CD8-positive, alpha-beta memory T cell (primary cell): ENCODE data around the gene PISD. TPM values are rescaled to one million over a fixed set of nuclear protein-coding genes. Genes with fewer than 3 reads are reported as not detected.

Source experiments
- CTCF ChIA-PET: fragments of 350-600 bp; sonication (Branson Sonifier 250); formaldehyde crosslinking; loops from one replicate; lab custom pipeline; 2021; ENCODE audit warnings: antibody characterized with exemption; lab: Charles Lee
- POLR2A ChIA-PET: fragments of 350-600 bp; sonication (Branson Sonifier 250); formaldehyde crosslinking; loops from one replicate; lab custom pipeline; 2021; ENCODE audit warnings: antibody characterized with exemption; lab: Charles Lee
- DNase-seq, 5 donors: peaks; one replicate each; pipeline versions ENCODE4 v3.0.0 to v3.0.0-alpha.2; 2020 to 2022; ENCODE audit warnings: mixed read lengths in 1 of 5
- H3K27ac ChIP-seq: one replicate; pipeline ENCODE4 v1.7.0; 2013; ENCODE audit warnings: low read depth, mild to moderate bottlenecking, low read length, moderate library complexity
- H3K27me3 ChIP-seq: 2 replicates; pipeline ENCODE4 v1.7.0; 2013; ENCODE audit warnings: low read length, mild to moderate bottlenecking; ENCODE audit not compliant: insufficient read depth, poor library complexity, severe bottlenecking
- H3K36me3 ChIP-seq: 2 replicates; pipeline ENCODE4 v1.7.0; 2013; ENCODE audit warnings: mild to moderate bottlenecking, low read length, moderate library complexity; ENCODE audit not compliant: insufficient read depth
- H3K4me1 ChIP-seq: 2 replicates; pipeline ENCODE4 v1.7.0; 2013; ENCODE audit warnings: mild to moderate bottlenecking, low read length, moderate library complexity; ENCODE audit not compliant: insufficient read depth
- H3K4me3 ChIP-seq: 2 replicates; pipeline ENCODE4 v1.7.0; 2013; ENCODE audit warnings: mild to moderate bottlenecking, low read length
- H3K9me3 ChIP-seq: 2 replicates; pipeline ENCODE4 v1.7.0; 2013; ENCODE audit warnings: mild to moderate bottlenecking, low read length
- H3K27ac Mint-ChIP-seq, 8 donors: one replicate each; pipeline ENCODE4 v1.8.0; 2020 to 2021; ENCODE audit warnings: mixed read lengths in 8 of 8, mild to moderate bottlenecking in 6 of 8, inconsistent platforms in 3 of 8, moderate library complexity in 3 of 8
- H3K27me3 Mint-ChIP-seq, 2 donors: one replicate each; pipeline ENCODE4 v1.8.0; 2020 to 2021; ENCODE audit warnings: mixed read lengths in 2 of 2, mild to moderate bottlenecking in 1 of 2, moderate library complexity in 1 of 2
- H3K36me3 Mint-ChIP-seq, 3 donors: one replicate each; pipeline ENCODE4 v1.8.0; 2020 to 2021; ENCODE audit warnings: mixed read lengths in 3 of 3, inconsistent platforms in 1 of 3, mild to moderate bottlenecking in 1 of 3
- H3K4me1 Mint-ChIP-seq, 3 donors: one replicate each; pipeline ENCODE4 v1.8.0; 2020 to 2021; ENCODE audit warnings: mixed read lengths in 3 of 3, inconsistent platforms in 1 of 3, mild to moderate bottlenecking in 1 of 3
- H3K4me3 Mint-ChIP-seq, 7 donors: one replicate each; pipeline ENCODE4 v1.8.0; 2020 to 2021; ENCODE audit warnings: mixed read lengths in 7 of 7, mild to moderate bottlenecking in 6 of 7, moderate library complexity in 4 of 7, inconsistent platforms in 2 of 7
- H3K9me3 Mint-ChIP-seq, 5 donors: one replicate each; pipeline ENCODE4 v1.8.0; 2020 to 2022; ENCODE audit warnings: mixed read lengths in 5 of 5, mild to moderate bottlenecking in 3 of 5, moderate library complexity in 2 of 5, inconsistent platforms in 1 of 5
- polyA plus RNA-seq: library from polyadenylated mRNA; unstranded; fragments of 300-500 nt; fragmentation: Illumina TruSeq; gene quantifications from one replicate; pipeline ENCODE4 v1.2.3, GENCODE V29; 2021
- total RNA-seq, 2 experiments: library from RNA; stranded (reverse); gene quantifications; one replicate each; pipeline ENCODE4 v1.2.3, GENCODE V29; 2021

PISD gene
- total and polyA plus RNA-seq, 3 experiments from 2014 or later, result 17.1 to 49.6 (median 48.1) TPM

- no peak for DNase-seq
- H3K9me3 ChIP-seq, result no peaks in the 10 kb centered on the region
- CTCF ChIA-PET, result interaction anchor here (1.0 kb wide), 1 partner anchor 65 kb away, joined by 3 read pairs; no protein-coding TSS in a partner anchor
- H3K4me3 Mint-ChIP-seq, result no peak overlapping the region
- no peaks in the 10 kb centered on the region for H3K27me3 ChIP-seq
- peak overlapping the region in 5 of 8 donors; percentile 60 to 91 (median 76) for H3K27ac Mint-ChIP-seq
- POLR2A ChIA-PET, result no interaction called here
- no peaks in the 10 kb centered on the region for H3K4me1 ChIP-seq
- peaks cover 0 to 1% (median 0%) of the 10 kb centered on the region in 3 donors for H3K4me1 Mint-ChIP-seq
- peaks cover 23% of the 10 kb centered on the region for H3K36me3 ChIP-seq
- H3K27ac ChIP-seq, result no peak overlapping the region
- no peaks in the 10 kb centered on the region for H3K27me3 Mint-ChIP-seq
- H3K36me3 Mint-ChIP-seq, result peaks cover 0 to 79% (median 18%) of the 10 kb centered on the region in 3 donors
- no peaks in the 10 kb centered on the region for H3K9me3 Mint-ChIP-seq
- H3K4me3 ChIP-seq, result no peak overlapping the region
These were observed 92.9 kb downstream of the PISD start for GRCh38 chr22:31569126-31569525.

Other genes with a start within 250 kb of the PISD start
- gene EIF4ENIF1, start 172.4 kb downstream of the PISD start, total RNA-seq, result 10 to 100 TPM; 52.1 to 53.5 TPM
- gene EIF4ENIF1, start 172.4 kb downstream of the PISD start, polyA plus RNA-seq, result 14.0 TPM
- 100 to 1,000 TPM; 119 to 129 TPM for gene SFI1, start 165.7 kb downstream of the PISD start, total RNA-seq
- 34.8 TPM for gene SFI1, start 165.7 kb downstream of the PISD start, polyA plus RNA-seq
- gene PRR14L, start 87.9 kb upstream of the PISD start, total RNA-seq, result 10 to 100 TPM; 50.4 to 52.1 TPM
- gene PRR14L, start 87.9 kb upstream of the PISD start, polyA plus RNA-seq, result 21.0 TPM
- 10 to 100 TPM; 29.1 to 38.1 TPM for gene DEPDC5, start 91.8 kb upstream of the PISD start, total RNA-seq
- 11.1 TPM for gene DEPDC5, start 91.8 kb upstream of the PISD start, polyA plus RNA-seq